ENCODE measurements around the gene IL4.

GRCh38 chr5:132662925-132663770 is 10.6 kb upstream of the IL4 start:
- TF ChIP-seq CTCF (IDR thresholded peaks at IDR 0.05) (no peak), EZH2phosphoT487 (IDR thresholded peaks at IDR 0.05) (no peak), EZH2 (IDR thresholded peaks at IDR 0.05) (no peak)
